ENCODE measurements around the gene VAMP2.
A peak's percentile ranks its signal among the peaks of the same experiment; 100 is the strongest.

The VAMP2 gene

GRCh38 chr17:8121681-8122421 lies 40.9 kb downstream of the VAMP2 start:
- peaks cover 5% of the 10 kb centered on the region for H3K4me1 ChIP-seq (ENCODE audit: insufficient read depth, poor library complexity, severe bottlenecking)
- H3K4me3 ChIP-seq (ENCODE audit: severe bottlenecking): peak overlapping the region; percentile 46
- H3K27me3 ChIP-seq (ENCODE audit: insufficient read depth, poor library complexity, severe bottlenecking): no peaks in the 10 kb centered on the region
- peak overlapping the region; percentile 57 for H3K27ac ChIP-seq (ENCODE audit: poor library complexity, severe bottlenecking)
- DNase-seq (ENCODE audit: low spot score): no peak
- peak; percentile 87 for TF ChIP-seq CTCF (IDR thresholded peaks at IDR 0.05; ENCODE audit: poor library complexity, severe bottlenecking)
- no peaks in the 10 kb centered on the region for H3K36me3 ChIP-seq (ENCODE audit: low read depth)
- ATAC-seq (ENCODE audit: low read depth): peak; percentile 22
- no peaks in the 10 kb centered on the region for H3K9me3 ChIP-seq (ENCODE audit: severe bottlenecking)

GRCh38 chr17:8121407-8121680 lies 41.4 kb downstream of the VAMP2 start:
- no peaks in the 10 kb centered on the region for H3K9me3 ChIP-seq (ENCODE audit: severe bottlenecking)
- H3K4me3 ChIP-seq (ENCODE audit: severe bottlenecking): peak overlapping the region; percentile 46
- peaks cover 5% of the 10 kb centered on the region for H3K4me1 ChIP-seq (ENCODE audit: insufficient read depth, poor library complexity, severe bottlenecking)
- no peaks in the 10 kb centered on the region for H3K27me3 ChIP-seq (ENCODE audit: insufficient read depth, poor library complexity, severe bottlenecking)
- ATAC-seq (ENCODE audit: low read depth) (no peak), DNase-seq (ENCODE audit: low spot score) (no peak)
- H3K36me3 ChIP-seq (ENCODE audit: low read depth): no peaks in the 10 kb centered on the region
- no peak for TF ChIP-seq CTCF (IDR thresholded peaks at IDR 0.05; ENCODE audit: poor library complexity, severe bottlenecking)
- peak overlapping the region; percentile 57 for H3K27ac ChIP-seq (ENCODE audit: poor library complexity, severe bottlenecking)

GRCh38 chr17:8120520-8121406 lies 42.0 kb downstream of the VAMP2 start:
- Histone ChIP-seq H3K36me3 (ENCODE audit: low read depth) (no peaks in the 10 kb centered on the region), H3K27me3 (ENCODE audit: insufficient read depth, poor library complexity, severe bottlenecking) (no peaks in the 10 kb centered on the region), H3K4me1 (ENCODE audit: insufficient read depth, poor library complexity, severe bottlenecking) (peaks cover 5% of the 10 kb centered on the region), H3K4me3 (ENCODE audit: severe bottlenecking) (peak overlapping the region; percentile 46), H3K27ac (ENCODE audit: poor library complexity, severe bottlenecking) (peak overlapping the region; percentile 57), H3K9me3 (ENCODE audit: severe bottlenecking) (no peaks in the 10 kb centered on the region)
- peak; percentile 13 for TF ChIP-seq CTCF (IDR thresholded peaks at IDR 0.05; ENCODE audit: poor library complexity, severe bottlenecking)
- peak; percentile 25 for ATAC-seq (ENCODE audit: low read depth)
- DNase-seq (ENCODE audit: low spot score): peak; percentile 94

- TF ChIP-seq CTCF (IDR thresholded peaks at IDR 0.05; ENCODE audit: poor library complexity, severe bottlenecking): no peak
- Histone ChIP-seq H3K27me3 (ENCODE audit: insufficient read depth, poor library complexity, severe bottlenecking) (no peaks in the 10 kb centered on the region), H3K4me3 (ENCODE audit: severe bottlenecking) (peak overlapping the region; percentile 46), H3K4me1 (ENCODE audit: insufficient read depth, poor library complexity, severe bottlenecking) (peaks cover 3% of the 10 kb centered on the region), H3K36me3 (ENCODE audit: low read depth) (no peaks in the 10 kb centered on the region), H3K27ac (ENCODE audit: poor library complexity, severe bottlenecking) (peak overlapping the region; percentile 91), H3K9me3 (ENCODE audit: severe bottlenecking) (no peaks in the 10 kb centered on the region)
- peak; percentile 17 for ATAC-seq (ENCODE audit: low read depth)
- DNase-seq (ENCODE audit: low spot score): no peak
Measured at GRCh38 chr17:8119581-8120519, 42.9 kb downstream of the VAMP2 start.
